MM.1S (cell line): ENCODE results near the gene LRRK1.

Experiments
- EZH2 ChIP-seq: fragments of 300-600 bp; sonication (generic); optimal IDR thresholded peaks from 2 replicates; pipeline ENCODE3; 2017; ENCODE audit warnings: low read depth, mild to moderate bottlenecking, antibody characterized with exemption, low read length, mixed read lengths
- TF ChIP-seq, protein P1 (sequence below): fragments of 300-600 bp; sonication (generic); IDR thresholded peaks from 2 replicates; pipeline ENCODE4 v1.5.1; 2016; ENCODE audit warnings: antibody characterized with exemption, low read length, mixed read lengths

DNA sequence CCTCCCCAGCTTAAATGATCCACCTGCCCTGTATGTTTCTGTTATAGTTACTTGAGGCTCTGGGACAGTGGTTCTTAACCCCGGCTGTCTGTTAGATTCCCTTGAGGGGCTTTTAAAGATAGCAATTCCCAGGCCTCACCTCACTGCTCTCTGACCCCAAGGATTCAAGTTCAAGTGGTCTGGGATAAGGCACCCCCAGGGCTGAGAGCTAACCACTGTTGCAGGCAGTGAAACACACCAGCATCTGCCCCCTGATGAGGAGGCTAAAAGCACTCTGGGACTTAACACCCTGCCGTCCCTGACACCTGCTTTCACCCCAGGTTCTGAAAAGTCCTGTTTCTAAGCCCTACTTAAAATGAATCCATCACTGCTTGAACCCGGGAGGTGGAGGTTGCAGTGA, 103.7 kb downstream of the LRRK1 start:
- TF ChIP-seq, protein P1, sequence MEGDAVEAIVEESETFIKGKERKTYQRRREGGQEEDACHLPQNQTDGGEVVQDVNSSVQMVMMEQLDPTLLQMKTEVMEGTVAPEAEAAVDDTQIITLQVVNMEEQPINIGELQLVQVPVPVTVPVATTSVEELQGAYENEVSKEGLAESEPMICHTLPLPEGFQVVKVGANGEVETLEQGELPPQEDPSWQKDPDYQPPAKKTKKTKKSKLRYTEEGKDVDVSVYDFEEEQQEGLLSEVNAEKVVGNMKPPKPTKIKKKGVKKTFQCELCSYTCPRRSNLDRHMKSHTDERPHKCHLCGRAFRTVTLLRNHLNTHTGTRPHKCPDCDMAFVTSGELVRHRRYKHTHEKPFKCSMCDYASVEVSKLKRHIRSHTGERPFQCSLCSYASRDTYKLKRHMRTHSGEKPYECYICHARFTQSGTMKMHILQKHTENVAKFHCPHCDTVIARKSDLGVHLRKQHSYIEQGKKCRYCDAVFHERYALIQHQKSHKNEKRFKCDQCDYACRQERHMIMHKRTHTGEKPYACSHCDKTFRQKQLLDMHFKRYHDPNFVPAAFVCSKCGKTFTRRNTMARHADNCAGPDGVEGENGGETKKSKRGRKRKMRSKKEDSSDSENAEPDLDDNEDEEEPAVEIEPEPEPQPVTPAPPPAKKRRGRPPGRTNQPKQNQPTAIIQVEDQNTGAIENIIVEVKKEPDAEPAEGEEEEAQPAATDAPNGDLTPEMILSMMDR = no peak
- TF ChIP-seq EZH2 = no peak
